Measurements from ENCODE around the gene SERTAD2.

DNA sequence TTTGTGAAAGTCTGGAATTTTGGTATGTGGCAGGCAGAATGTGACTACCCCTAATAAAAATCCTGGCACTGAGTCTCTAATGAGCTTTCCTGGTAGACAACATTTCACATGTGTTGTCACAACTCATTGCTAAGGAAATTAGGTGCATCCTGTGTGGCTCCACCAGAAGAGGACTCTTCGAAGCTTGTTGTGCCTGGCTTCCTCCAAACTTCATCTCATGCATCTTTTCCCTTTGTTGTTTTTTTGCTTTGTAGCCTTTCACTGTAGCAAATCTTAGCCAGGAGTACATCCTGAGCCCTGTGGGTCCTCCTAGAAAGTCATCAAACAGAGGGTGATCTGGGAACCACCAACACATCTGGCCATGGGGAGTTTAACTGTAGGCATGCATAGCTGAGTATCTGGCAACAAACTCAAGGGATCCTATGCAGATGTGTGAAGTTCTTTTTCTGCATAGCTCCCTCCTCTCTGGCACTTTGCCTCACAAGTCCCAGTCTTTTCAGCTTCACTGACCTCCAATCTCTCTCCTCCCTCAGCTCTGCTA, 42.1 kb upstream of the SERTAD2 start:
- TF ChIP-seq, protein P1, sequence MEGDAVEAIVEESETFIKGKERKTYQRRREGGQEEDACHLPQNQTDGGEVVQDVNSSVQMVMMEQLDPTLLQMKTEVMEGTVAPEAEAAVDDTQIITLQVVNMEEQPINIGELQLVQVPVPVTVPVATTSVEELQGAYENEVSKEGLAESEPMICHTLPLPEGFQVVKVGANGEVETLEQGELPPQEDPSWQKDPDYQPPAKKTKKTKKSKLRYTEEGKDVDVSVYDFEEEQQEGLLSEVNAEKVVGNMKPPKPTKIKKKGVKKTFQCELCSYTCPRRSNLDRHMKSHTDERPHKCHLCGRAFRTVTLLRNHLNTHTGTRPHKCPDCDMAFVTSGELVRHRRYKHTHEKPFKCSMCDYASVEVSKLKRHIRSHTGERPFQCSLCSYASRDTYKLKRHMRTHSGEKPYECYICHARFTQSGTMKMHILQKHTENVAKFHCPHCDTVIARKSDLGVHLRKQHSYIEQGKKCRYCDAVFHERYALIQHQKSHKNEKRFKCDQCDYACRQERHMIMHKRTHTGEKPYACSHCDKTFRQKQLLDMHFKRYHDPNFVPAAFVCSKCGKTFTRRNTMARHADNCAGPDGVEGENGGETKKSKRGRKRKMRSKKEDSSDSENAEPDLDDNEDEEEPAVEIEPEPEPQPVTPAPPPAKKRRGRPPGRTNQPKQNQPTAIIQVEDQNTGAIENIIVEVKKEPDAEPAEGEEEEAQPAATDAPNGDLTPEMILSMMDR (IDR thresholded peaks at IDR 0.05; ENCODE audit: insufficient read depth, low read length): no peak
- TF ChIP-seq POLR2AphosphoS5 (IDR thresholded peaks at IDR 0.05; ENCODE audit: low read depth): no peak
- TF ChIP-seq, protein P2, sequence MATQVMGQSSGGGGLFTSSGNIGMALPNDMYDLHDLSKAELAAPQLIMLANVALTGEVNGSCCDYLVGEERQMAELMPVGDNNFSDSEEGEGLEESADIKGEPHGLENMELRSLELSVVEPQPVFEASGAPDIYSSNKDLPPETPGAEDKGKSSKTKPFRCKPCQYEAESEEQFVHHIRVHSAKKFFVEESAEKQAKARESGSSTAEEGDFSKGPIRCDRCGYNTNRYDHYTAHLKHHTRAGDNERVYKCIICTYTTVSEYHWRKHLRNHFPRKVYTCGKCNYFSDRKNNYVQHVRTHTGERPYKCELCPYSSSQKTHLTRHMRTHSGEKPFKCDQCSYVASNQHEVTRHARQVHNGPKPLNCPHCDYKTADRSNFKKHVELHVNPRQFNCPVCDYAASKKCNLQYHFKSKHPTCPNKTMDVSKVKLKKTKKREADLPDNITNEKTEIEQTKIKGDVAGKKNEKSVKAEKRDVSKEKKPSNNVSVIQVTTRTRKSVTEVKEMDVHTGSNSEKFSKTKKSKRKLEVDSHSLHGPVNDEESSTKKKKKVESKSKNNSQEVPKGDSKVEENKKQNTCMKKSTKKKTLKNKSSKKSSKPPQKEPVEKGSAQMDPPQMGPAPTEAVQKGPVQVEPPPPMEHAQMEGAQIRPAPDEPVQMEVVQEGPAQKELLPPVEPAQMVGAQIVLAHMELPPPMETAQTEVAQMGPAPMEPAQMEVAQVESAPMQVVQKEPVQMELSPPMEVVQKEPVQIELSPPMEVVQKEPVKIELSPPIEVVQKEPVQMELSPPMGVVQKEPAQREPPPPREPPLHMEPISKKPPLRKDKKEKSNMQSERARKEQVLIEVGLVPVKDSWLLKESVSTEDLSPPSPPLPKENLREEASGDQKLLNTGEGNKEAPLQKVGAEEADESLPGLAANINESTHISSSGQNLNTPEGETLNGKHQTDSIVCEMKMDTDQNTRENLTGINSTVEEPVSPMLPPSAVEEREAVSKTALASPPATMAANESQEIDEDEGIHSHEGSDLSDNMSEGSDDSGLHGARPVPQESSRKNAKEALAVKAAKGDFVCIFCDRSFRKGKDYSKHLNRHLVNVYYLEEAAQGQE (IDR thresholded peaks at IDR 0.05; ENCODE audit: insufficient replicate concordance, low read depth): no peak
